Upper lobe of left lung (tissue), 4 donors: ENCODE results near the gene ALDH9A1.

Experiments used
- EP300 ChIP-seq, 4 donors: sonication (generic); formaldehyde crosslinking; IDR thresholded peaks; one replicate each; pipeline ENCODE4 v1.5.1; 2017; ENCODE audit warnings: antibody characterized with exemption in 4 of 4, control low read depth in 2 of 4
- POLR2A ChIP-seq, 4 donors: fragments of 450-650 bp; IDR thresholded peaks; one replicate each; pipeline ENCODE4 v1.5.1; 2016 to 2017; ENCODE audit warnings: antibody characterized with exemption in 4 of 4, mild to moderate bottlenecking in 2 of 4
- POLR2AphosphoS5 ChIP-seq, 2 donors: sonication (generic); formaldehyde crosslinking; IDR thresholded peaks; one replicate each; pipeline ENCODE4 v1.5.1; 2017; ENCODE audit warnings: antibody characterized with exemption in 2 of 2
- TF ChIP-seq, protein P1 (sequence below), 6 experiments: fragments of 450-650 bp in 4 of 6; fragments of 200-600 bp in 2 of 6; sonication (generic) in 2 of 6; IDR thresholded peaks; one replicate each; pipeline ENCODE4 v1.5.1; 2016 to 2019; ENCODE audit warnings: antibody characterized with exemption in 6 of 6

GRCh38 chr1:165644064-165644735 lies 54.2 kb downstream of the ALDH9A1 start:
- TF ChIP-seq, protein P1, sequence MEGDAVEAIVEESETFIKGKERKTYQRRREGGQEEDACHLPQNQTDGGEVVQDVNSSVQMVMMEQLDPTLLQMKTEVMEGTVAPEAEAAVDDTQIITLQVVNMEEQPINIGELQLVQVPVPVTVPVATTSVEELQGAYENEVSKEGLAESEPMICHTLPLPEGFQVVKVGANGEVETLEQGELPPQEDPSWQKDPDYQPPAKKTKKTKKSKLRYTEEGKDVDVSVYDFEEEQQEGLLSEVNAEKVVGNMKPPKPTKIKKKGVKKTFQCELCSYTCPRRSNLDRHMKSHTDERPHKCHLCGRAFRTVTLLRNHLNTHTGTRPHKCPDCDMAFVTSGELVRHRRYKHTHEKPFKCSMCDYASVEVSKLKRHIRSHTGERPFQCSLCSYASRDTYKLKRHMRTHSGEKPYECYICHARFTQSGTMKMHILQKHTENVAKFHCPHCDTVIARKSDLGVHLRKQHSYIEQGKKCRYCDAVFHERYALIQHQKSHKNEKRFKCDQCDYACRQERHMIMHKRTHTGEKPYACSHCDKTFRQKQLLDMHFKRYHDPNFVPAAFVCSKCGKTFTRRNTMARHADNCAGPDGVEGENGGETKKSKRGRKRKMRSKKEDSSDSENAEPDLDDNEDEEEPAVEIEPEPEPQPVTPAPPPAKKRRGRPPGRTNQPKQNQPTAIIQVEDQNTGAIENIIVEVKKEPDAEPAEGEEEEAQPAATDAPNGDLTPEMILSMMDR (IDR thresholded peaks at IDR 0.05), result no peak
- TF ChIP-seq POLR2AphosphoS5 (IDR thresholded peaks at IDR 0.05) (no peak), POLR2A (IDR thresholded peaks at IDR 0.05) (no peak), EP300 (IDR thresholded peaks at IDR 0.05) (no peak)
